Activated CD4-positive, alpha-beta T cell treated with anti-CD3 and anti-CD28 coated beads, Interleukin-2, Interleukin-4, amounts not matched to agents 100 ng/mL and 50 ng/mL, durations not matched to agents 16 hours and 8 hours (primary cell): ENCODE measurements around the gene VEZT.
A peak's percentile ranks its signal among the peaks of the same experiment; 100 is the strongest.
"Not testable (repeated sequence)": the region's sequence is repeated elsewhere in the genome, so short reads cannot be mapped to it uniquely, and the experiment has no call there.

Source experiments
- DNase-seq: peaks from one replicate; pipeline ENCODE4 v3.0.0-alpha.2; 2020; ENCODE audit warnings: low spot score

Gene VEZT, protein sequence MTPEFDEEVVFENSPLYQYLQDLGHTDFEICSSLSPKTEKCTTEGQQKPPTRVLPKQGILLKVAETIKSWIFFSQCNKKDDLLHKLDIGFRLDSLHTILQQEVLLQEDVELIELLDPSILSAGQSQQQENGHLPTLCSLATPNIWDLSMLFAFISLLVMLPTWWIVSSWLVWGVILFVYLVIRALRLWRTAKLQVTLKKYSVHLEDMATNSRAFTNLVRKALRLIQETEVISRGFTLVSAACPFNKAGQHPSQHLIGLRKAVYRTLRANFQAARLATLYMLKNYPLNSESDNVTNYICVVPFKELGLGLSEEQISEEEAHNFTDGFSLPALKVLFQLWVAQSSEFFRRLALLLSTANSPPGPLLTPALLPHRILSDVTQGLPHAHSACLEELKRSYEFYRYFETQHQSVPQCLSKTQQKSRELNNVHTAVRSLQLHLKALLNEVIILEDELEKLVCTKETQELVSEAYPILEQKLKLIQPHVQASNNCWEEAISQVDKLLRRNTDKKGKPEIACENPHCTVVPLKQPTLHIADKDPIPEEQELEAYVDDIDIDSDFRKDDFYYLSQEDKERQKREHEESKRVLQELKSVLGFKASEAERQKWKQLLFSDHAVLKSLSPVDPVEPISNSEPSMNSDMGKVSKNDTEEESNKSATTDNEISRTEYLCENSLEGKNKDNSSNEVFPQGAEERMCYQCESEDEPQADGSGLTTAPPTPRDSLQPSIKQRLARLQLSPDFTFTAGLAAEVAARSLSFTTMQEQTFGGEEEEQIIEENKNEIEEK

DNA sequence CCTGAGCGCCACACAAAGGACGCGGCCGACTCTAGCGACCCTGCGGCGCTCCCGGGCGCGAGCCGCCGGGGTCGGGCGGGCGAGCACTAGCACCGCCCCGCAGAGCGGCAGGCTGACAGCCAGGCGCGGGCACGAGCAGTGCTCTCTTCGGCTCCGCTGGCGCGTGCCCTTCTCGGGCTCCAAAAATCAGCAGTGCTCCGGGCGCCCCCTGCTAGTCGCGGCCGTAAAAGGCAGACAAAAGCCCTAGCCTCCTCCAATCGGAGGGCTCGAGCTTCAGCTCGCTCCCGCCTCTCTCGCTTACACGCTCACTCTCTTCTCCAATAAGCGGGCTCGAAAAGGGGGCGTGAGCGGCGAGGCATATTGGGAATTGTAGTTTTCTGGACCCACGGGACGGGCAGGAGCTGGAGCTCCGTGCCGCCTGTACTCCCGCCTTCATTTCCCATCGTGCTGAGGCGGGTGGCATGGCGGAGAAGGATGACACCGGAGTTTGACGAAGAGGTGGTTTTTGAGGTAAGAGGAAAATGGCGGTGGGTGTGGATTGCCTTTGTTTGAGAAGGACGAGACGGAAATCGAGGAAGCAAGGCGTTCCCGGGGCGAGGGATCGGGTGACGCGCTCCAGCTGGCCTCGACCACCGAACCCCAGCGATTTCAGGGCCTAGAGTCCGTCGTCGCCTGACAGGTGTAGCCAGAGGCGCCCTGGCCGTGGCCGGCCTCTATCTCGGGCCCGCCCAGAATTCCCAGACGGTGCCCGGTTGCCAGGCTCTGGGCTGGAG, at the start of gene VEZT, which contains the start of gene FGD6:
Gene VEZT, plus strand, starts transcription at position 431 of the 773 bp plus-strand sequence. Its CDS starts 44 bp downstream, at position 475.
Gene FGD6, minus strand, starts transcription at position 91 of the 773 bp plus-strand sequence. CDS start 227 bp downstream, outside the sequence.
- DNase-seq = peak; percentile 99

DNA sequence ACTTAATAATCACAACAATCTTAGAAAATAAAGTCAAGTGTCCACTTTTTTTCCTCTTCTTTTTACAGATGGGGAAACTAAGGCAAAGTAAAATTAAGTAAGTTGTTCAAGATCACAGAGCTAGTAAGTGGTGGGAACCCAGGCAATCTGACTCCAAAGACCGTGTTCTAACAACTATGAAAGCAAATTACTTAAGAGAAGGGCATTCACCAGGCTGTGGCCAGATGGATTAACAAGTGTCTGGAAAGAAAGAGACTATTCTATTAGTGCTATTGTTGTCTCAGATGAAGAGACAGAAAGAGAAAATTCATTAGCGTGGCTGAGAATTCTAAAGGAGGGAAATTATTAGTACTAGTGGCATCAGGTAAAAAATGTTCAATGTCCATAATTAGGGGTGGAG, 48.9 kb upstream of the VEZT start:
- DNase-seq = no peak

DNA sequence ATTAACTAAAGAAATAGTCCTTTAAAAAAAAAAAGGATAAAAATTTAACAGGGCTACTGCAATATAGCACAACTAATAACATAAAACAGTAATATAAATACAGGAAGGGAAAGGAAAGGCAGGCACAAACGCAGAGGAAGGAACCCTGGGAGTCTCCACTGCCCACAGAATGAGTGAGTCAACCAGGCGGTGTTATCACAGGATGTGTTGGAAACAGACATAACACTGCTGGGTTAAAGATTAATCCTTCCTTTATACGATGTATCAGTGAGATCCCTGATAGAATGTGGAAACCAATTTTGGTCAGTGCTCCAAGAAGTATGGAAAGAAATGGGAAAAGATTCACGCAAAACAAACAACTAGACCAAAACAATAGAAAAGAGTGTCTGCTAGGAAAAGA, 48.2 kb upstream of the VEZT start:
- DNase-seq = no peak

GRCh38 chr12:95173392-95174251, 44.0 kb upstream of the VEZT start:
- DNase-seq = no peak

- no peak for DNase-seq
Measured at GRCh38 chr12:95177201-95177768, 40.3 kb upstream of the VEZT start.

GRCh38 chr12:95178136-95178535, 39.5 kb upstream of the VEZT start:
- no peak for DNase-seq

DNA sequence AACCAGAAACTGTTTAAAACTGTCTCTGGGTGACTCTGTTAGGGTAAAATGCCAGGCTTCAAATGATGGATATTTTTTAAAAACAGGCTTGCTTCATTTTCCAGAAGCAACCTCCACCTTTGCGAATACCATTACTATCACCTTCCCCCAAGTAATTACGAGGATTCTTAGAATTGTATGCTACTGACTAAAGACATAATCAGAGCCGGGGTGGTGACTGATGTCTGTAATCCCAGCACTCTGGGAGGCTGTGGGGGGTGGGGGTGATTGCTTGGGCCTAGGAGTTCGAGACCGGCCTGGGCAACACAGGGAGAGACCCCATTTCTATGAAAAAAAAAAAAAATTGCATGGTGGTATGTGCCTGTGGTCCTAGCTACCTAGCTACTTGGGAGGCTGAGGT, 38.6 kb upstream of the VEZT start:
- DNase-seq = no peak

DNA sequence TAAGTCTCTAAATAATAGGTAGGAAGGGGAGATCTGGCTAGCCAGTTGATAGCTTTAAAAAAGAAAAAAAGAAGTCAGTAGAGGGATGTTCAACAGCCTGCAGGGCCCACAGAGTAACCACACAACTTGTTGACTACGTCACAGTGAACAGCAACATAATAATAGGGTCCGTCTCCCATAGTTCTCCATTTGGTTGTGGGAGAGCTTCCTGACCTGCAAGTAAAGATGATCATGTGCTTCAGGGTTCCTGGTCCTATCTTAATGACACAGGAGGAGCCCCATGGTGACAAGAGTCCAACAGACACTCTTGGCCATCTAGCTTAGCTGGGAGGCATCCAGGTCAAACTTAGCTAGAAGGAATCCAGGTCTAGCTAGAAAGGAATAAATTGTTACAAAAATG, 36.5 kb upstream of the VEZT start:
- no peak for DNase-seq

DNA sequence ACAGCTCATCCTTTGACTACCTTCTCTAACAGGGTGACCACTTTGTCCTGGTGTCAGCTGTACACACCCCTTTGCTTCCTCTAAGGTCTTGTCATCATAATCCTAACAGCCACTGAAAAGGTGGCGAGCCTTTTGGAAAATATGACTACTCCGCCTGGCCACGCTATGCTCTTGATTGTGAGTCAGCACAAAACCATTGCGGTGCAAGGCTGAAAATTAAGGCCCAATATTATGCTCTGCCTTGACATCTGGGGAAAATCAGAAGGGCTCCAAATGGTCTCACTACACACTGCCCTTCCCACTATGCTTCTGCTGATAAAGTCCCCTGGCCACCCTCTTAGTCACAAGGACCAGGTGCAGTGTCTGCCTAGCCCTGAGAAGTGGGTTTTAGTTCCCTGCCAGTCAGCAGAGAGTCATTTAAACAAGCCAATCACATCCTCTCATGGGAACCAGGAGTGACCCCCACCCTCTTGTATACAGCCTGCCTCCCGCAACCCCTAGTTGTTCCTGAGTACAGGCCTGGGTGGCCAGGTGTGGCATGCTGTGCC, 34.7 kb upstream of the VEZT start:
- peak; percentile 45 for DNase-seq

DNA sequence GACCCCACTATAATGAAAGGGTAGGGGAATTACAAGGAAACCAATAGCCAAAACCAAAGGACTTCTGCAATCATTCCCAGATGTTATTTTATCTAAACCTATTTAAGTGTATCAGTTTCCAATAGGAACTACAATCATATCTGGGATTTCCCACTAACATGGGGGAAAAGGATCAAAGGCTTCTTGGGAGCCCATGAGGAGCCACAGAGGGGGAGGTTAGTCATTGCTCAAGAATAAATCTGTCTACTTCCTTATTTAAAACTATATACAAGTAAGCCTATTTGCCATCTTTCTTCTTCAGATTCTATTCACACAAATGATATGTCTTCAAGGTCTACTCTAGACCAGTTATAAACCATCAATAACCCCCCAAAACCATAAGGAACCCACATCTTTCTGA, 33.5 kb upstream of the VEZT start:
- DNase-seq = no peak

GRCh38 chr12:95185072-95185471, 32.5 kb upstream of the VEZT start:
- no peak for DNase-seq

DNA sequence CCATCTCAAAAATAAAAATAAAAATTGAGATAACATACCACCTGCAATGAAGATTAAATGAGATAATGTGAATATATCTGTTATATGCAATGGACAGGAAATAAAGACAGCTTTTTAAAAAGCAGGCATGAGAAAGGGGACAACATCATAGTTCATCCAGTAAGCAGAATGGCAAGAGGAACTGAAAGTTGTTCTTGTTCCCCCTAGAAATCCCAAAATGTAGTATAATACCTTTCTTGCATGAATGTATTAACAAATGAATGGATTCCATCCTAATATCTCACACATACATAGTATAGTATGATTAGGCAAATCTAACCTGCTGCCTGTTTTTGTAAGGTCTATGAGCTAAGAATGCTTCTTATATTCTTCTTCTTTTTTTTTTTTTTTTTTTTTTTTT, 31.8 kb upstream of the VEZT start:
- no peak for DNase-seq

DNA sequence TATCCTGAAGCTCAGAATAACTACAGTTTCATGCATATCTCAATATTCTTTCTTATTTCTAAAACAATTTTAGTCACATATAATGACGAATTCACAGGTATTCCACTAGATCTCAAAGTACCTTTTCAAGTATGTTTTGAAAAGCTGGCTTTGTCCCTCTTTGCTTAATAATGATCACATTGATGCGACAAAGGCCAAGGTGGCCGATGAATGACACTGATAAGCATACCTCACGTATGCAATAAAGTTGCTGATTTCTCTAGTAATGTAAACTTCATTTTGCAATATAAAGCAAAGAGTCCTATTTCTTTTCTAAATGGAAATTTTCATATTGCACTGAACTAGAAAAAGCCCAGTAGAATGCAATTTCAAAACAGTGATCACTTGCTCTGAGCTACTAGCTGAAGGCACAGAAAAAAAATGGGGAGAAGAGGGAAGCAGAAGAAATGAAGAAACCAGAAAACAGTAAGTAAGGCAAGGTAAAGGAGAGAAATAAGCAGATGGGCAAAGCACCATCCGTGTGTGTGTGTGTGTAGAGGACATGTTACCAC, 29.7 kb upstream of the VEZT start:
- DNase-seq = no peak

DNA sequence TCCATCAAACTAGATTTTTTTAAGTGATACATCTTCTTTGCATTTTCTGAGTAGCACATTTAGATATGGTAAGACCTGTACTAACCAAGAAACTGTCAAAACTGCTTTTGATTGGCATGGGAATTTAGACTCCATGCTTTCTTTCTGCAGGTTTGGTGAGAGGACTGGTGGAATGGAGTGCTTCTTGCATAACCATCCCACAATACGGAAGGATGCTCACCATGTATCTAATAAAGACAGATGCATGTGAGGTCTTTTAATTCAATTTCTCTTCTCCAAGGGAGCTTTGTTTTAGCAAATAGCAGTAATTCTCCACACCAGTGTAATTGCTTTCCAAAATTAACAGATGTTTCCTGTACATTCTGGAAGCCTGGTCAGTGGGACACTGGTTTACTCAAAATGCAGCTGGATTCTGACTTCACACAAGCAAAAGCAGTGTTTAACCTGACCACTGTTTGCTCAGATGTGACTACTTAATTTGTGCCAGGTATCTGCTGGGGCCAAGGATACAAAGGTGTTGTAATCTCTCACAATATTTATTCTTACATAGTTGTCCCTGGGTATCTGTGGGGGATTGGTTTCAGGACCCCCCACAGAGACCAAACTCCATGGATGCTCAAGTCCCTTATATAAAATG, 26.4 kb upstream of the VEZT start:
- no peak for DNase-seq

DNA sequence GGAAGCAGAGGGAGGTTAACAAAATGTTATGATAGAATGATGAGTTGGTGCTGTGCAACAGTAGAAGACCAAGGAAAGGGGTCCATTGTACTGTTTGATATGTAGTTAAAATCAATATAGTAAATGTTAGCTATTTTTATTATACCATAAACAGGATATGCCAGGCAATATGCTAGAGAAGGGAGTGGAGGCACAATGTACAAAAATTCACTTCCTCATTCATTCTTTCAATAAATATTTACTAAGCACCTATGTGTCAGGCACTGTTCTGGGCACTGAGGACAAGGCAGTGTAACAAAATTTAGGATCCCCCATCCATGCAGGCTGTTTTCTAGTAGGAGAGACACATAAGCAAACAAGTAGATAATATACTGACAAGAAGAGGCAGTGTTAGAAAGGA, 25.3 kb upstream of the VEZT start:
- no peak for DNase-seq

GRCh38 chr12:95193139-95193538, 24.5 kb upstream of the VEZT start:
- DNase-seq = no peak

DNA sequence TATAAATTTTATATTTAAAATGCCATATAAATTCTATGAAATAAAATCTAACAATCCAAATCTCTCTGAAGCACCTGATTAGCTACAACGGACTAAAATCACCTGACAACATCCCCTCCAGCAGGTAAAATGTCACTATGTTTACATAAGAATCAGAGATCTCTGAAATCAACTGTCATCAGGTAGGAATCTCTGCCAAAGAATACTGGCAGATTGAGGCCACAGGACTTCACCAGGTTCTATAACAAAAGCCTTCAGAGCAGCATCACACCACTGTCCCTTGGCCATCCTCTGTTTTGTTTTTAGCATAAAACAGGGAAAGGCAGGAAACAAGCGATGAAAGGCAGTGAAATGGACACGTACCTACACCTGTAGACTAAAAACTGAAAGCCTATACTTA, 22.5 kb upstream of the VEZT start:
- no peak for DNase-seq

DNA sequence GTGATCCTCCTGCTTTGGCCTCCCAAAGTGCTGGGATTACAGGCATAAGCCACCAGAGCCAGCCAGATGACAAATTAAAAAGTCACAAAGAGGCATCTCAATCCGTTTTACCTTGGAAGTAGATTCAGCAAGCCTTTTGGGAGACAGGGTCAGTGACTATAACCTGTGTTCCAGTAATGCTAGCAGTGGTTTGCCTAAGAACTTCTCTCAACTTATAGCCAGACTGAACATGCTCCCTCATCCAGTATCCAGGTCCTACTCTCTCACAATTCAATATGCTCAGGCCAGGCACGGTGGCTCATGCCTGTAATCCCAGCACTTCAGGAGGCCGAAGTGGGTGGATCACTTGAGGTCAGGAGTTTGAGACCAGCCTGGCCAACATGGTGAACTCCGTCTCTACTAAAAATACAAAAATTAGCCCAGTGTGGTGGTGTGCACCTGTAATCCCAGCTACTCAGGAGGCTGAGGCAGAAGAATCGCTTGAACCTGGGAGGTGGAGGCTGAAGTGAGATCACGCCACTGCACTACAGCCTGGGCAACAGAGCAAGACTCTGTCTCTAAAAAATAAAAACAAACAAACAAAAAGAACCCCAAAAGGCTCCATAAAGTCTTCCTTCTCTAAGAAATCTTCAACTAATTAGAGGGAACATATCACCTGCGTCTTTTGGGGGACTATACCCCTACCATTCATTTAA, 20.6 kb upstream of the VEZT start:
- not testable (repeated sequence) for DNase-seq

GRCh38 chr12:95197636-95198035, 20.0 kb upstream of the VEZT start:
- DNase-seq = no peak
